Measurements from ENCODE around the gene NSMCE4A.

The NSMCE4A gene

DNA sequence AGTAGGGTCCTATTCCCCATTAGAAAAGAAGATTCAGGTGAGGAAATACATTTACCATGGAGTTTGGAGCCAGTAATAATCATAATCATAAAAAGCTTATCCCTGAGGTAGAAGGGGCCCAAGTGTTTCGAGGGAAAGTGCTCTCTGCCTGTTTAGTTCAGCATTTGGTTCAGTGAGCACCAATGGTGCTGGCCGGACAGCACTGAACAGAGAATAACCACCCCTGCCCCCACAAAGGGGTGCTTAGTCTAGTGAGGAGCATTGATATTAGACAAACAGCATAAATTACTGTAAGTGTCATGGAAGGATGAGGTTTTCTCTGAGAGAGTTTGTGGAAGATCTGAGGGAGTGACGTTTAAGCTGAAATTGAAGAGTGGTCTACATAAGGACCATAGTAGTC, 25.6 kb downstream of the NSMCE4A start:
- ATAC-seq: no peak
- no peak for TF ChIP-seq ZNF8 (CRISPR knock-in tag; IDR thresholded peaks at IDR 0.05)

- ATAC-seq: no peak
These were observed 26.0 kb downstream of the NSMCE4A start for GRCh38 chr10:121949049-121949448.

DNA sequence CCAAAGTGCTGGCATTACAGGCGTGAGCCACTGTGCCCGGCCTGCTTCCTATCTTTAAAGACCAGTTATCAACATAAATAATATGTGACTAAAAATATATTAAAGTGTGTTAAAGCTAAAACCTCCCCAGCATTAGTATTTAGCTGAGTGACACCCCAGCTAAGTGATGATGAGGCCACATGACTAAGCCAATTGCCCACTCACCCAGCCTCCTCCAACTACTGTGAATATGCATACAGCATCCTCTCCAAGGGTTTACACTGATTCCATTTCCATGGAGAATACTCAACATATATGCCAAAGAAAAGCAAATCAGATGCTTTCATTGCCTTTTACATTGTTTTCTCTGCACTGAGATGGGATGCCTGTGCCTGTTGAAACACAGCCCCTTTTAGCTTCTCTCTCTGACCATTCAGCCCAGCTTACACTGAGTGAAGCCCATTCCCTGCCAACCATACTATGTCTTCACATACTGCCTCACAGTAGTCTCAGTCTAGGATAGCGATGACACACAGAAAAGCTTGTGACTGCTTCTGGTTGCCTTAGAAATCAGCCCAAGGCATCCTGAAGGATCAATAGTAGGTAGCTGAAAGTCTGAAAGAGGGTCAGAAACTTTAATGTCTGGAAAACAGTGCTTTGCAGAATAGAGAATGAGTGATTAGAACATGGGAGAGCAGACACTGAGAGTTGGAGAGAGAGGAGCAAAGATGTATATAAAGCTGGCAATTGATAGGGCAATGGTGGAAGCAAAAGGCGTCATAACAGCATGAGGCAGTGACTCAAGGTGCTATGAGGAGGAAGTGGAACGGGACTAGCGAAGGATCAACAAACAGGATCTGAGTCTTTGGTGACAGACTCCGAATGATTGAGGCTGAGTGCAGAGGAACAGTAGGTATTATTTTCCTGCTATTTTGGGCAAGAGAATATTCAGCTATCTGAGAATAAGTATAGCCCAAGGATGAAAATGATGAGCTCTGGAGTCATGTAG, 27.4 kb downstream of the NSMCE4A start:
- no peak for ATAC-seq
- TF ChIP-seq SNAI2 (CRISPR knock-in tag; IDR thresholded peaks at IDR 0.05): no peak
- TF ChIP-seq RARB (CRISPR knock-in tag; IDR thresholded peaks at IDR 0.05): no peak
- TF ChIP-seq GLIS3 (CRISPR knock-in tag; IDR thresholded peaks at IDR 0.05): no peak
- TF ChIP-seq, protein P1, sequence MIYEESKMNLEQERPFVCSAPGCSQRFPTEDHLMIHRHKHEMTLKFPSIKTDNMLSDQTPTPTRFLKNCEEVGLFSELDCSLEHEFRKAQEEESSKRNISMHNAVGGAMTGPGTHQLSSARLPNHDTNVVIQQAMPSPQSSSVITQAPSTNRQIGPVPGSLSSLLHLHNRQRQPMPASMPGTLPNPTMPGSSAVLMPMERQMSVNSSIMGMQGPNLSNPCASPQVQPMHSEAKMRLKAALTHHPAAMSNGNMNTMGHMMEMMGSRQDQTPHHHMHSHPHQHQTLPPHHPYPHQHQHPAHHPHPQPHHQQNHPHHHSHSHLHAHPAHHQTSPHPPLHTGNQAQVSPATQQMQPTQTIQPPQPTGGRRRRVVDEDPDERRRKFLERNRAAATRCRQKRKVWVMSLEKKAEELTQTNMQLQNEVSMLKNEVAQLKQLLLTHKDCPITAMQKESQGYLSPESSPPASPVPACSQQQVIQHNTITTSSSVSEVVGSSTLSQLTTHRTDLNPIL (CRISPR knock-in tag; IDR thresholded peaks at IDR 0.05; ENCODE audit: low read depth): no peak
- TF ChIP-seq ZFP30 (CRISPR knock-in tag; IDR thresholded peaks at IDR 0.05): no peak
- no peak for TF ChIP-seq TOX (CRISPR knock-in tag; IDR thresholded peaks at IDR 0.05; ENCODE audit: borderline replicate concordance)
- TF ChIP-seq TCF4 (CRISPR knock-in tag; IDR thresholded peaks at IDR 0.05; ENCODE audit: borderline replicate concordance): no peak

More at GRCh38 chr10:121949049-121949448, 26.0 kb downstream of the NSMCE4A start:
- TF ChIP-seq BACH2 (CRISPR knock-in tag; IDR thresholded peaks at IDR 0.05; ENCODE audit: borderline replicate concordance) (no peak), ISL1 (CRISPR knock-in tag; IDR thresholded peaks at IDR 0.05) (no peak), RARB (CRISPR knock-in tag; IDR thresholded peaks at IDR 0.05) (no peak), TCF4 (CRISPR knock-in tag; IDR thresholded peaks at IDR 0.05; ENCODE audit: borderline replicate concordance) (no peak), CSDC2 (CRISPR knock-in tag; IDR thresholded peaks at IDR 0.05) (no peak), ZFP30 (CRISPR knock-in tag; IDR thresholded peaks at IDR 0.05) (no peak), ARNTL (CRISPR knock-in tag; IDR thresholded peaks at IDR 0.05; ENCODE audit: borderline replicate concordance, low read depth) (no peak), TSHZ2 (CRISPR knock-in tag; IDR thresholded peaks at IDR 0.05) (no peak), GLIS3 (CRISPR knock-in tag; IDR thresholded peaks at IDR 0.05) (no peak)
- TF ChIP-seq, protein P2, sequence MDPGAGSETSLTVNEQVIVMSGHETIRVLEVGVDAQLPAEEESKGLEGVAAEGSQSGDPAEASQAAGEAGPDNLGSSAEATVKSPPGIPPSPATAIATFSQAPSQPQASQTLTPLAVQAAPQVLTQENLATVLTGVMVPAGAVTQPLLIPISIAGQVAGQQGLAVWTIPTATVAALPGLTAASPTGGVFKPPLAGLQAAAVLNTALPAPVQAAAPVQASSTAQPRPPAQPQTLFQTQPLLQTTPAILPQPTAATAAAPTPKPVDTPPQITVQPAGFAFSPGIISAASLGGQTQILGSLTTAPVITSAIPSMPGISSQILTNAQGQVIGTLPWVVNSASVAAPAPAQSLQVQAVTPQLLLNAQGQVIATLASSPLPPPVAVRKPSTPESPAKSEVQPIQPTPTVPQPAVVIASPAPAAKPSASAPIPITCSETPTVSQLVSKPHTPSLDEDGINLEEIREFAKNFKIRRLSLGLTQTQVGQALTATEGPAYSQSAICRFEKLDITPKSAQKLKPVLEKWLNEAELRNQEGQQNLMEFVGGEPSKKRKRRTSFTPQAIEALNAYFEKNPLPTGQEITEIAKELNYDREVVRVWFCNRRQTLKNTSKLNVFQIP (CRISPR knock-in tag; IDR thresholded peaks at IDR 0.05; ENCODE audit: borderline replicate concordance, low read depth): no peak
- TF ChIP-seq, protein P3, sequence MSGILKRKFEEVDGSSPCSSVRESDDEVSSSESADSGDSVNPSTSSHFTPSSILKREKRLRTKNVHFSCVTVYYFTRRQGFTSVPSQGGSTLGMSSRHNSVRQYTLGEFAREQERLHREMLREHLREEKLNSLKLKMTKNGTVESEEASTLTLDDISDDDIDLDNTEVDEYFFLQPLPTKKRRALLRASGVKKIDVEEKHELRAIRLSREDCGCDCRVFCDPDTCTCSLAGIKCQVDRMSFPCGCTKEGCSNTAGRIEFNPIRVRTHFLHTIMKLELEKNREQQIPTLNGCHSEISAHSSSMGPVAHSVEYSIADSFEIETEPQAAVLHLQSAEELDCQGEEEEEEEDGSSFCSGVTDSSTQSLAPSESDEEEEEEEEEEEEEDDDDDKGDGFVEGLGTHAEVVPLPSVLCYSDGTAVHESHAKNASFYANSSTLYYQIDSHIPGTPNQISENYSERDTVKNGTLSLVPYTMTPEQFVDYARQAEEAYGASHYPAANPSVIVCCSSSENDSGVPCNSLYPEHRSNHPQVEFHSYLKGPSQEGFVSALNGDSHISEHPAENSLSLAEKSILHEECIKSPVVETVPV (CRISPR knock-in tag; IDR thresholded peaks at IDR 0.05): no peak

DNA sequence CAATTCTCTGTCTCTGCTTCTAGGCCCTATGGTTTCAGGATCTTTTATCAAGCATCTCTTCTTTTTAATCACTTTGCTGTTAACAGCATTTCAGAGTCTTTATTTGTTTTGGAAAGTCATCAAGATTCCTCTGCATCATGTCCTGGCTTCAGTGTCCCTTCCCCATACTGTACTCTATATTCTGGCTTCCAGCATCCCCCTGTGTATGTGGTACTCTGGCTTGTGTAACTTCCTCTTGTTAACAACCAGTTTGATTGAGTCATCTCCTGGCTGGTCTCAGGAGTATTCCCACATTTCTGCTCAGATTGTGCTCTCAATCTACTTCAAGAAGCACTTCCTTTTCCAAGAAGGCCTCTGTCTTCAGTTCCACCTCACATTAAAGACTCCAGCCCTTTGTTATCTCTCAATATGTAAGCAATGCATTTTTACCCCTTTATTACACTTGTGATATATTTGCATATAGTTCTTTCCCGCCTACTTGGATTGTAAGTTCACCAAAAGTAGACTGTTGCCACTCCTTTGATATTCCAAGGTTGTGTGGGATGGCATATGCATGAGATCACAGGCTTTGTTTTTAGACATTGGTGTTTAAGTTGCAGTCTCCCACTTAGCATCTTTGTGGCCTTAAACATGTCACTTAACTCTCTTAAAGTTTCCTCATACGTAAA, 32.1 kb downstream of the NSMCE4A start:
- peak; percentile 89 for ATAC-seq

DNA sequence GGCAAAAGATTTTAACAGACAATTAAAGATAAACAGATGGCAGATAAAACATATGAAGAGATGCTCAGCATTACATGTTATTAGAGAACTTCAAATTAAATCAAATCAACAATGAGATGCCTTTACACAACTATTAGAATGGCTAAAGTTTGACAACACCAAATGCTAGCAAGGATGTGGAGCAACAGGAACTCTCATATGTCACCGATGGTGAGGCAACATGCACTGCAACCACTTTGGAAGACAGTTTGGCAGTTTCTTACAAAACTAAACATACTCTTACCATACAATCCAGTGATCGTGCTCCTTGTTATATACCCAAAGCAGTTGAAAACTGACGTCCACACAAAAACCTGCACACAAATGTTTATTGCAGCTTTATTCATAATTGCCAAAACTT, 33.5 kb downstream of the NSMCE4A start:
- TF ChIP-seq ZNF565 (CRISPR knock-in tag; conservative IDR thresholded peaks at IDR 0.05; ENCODE audit: low read depth): no peak
- no peak for TF ChIP-seq ZFP30 (CRISPR knock-in tag; IDR thresholded peaks at IDR 0.05)
- no peak for TF ChIP-seq PPARA (CRISPR knock-in tag; IDR thresholded peaks at IDR 0.05; ENCODE audit: borderline replicate concordance)
- TF ChIP-seq ZNF8 (CRISPR knock-in tag; IDR thresholded peaks at IDR 0.05): no peak
- TF ChIP-seq BACH2 (CRISPR knock-in tag; IDR thresholded peaks at IDR 0.05; ENCODE audit: borderline replicate concordance): no peak
- TF ChIP-seq SNAI2 (CRISPR knock-in tag; IDR thresholded peaks at IDR 0.05): no peak
- TF ChIP-seq, protein P4, sequence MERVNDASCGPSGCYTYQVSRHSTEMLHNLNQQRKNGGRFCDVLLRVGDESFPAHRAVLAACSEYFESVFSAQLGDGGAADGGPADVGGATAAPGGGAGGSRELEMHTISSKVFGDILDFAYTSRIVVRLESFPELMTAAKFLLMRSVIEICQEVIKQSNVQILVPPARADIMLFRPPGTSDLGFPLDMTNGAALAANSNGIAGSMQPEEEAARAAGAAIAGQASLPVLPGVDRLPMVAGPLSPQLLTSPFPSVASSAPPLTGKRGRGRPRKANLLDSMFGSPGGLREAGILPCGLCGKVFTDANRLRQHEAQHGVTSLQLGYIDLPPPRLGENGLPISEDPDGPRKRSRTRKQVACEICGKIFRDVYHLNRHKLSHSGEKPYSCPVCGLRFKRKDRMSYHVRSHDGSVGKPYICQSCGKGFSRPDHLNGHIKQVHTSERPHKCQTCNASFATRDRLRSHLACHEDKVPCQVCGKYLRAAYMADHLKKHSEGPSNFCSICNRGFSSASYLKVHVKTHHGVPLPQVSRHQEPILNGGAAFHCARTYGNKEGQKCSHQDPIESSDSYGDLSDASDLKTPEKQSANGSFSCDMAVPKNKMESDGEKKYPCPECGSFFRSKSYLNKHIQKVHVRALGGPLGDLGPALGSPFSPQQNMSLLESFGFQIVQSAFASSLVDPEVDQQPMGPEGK (CRISPR knock-in tag; IDR thresholded peaks at IDR 0.05; ENCODE audit: borderline replicate concordance): no peak
- TF ChIP-seq, protein P3 (CRISPR knock-in tag; IDR thresholded peaks at IDR 0.05): no peak
- no peak for TF ChIP-seq ESRRG (CRISPR knock-in tag; IDR thresholded peaks at IDR 0.05)
- TF ChIP-seq TCF4 (CRISPR knock-in tag; IDR thresholded peaks at IDR 0.05; ENCODE audit: borderline replicate concordance): no peak
- no peak for TF ChIP-seq CSDC2 (CRISPR knock-in tag; IDR thresholded peaks at IDR 0.05)
- TF ChIP-seq TOX (CRISPR knock-in tag; IDR thresholded peaks at IDR 0.05; ENCODE audit: borderline replicate concordance): no peak
- ATAC-seq: no peak

More for the DNA sequence above, 32.1 kb downstream of the NSMCE4A start:
- peak; percentile 60 for TF ChIP-seq ISL1 (CRISPR knock-in tag; IDR thresholded peaks at IDR 0.05)
- no peak for TF ChIP-seq ARNTL (CRISPR knock-in tag; IDR thresholded peaks at IDR 0.05; ENCODE audit: borderline replicate concordance, low read depth)
